OCI-LY7 (cell line): Measurements from ENCODE around the gene CA5A. TPM values are rescaled to one million over a fixed set of nuclear protein-coding genes. Genes with fewer than 3 reads are reported as not detected.
"Not testable (repeated sequence)": the region's sequence is repeated elsewhere in the genome, so short reads cannot be mapped to it uniquely, and the experiment has no call there.

Experiments
- BruUV-seq: library from RNA; stranded (reverse); fragments of 400-500 nt; replicated peaks from 2 replicates; lab custom pipeline; 2021; lab: Mats Ljungman, UMichigan
- CTCF ChIA-PET: fragments of 300-600 bp; sonication (Branson Sonifier 250); formaldehyde crosslinking; loops from one replicate; lab custom pipeline; 2022; ENCODE audit warnings: antibody characterized with exemption; ENCODE audit not compliant: unreplicated experiment; lab: Charles Lee
- POLR2A ChIA-PET: fragments of 300-600 bp; sonication (Branson Sonifier 250); formaldehyde crosslinking; loops from one replicate; lab custom pipeline; 2022; ENCODE audit warnings: antibody characterized with exemption; lab: Charles Lee
- DNase-seq: peaks from one replicate; pipeline ENCODE4 v3.0.0-alpha.2; 2015; ENCODE audit warnings: low spot score
- H2AFZ ChIP-seq: fragments of 200-600 bp; sonication (generic), shearing (Covaris generic); 2 replicates; pipeline ENCODE4 v1.6.1; 2014; ENCODE audit warnings: mild to moderate bottlenecking, antibody characterized with exemption, low read length, moderate library complexity
- H3K27ac ChIP-seq: fragments of 200-600 bp; sonication (generic); 2 replicates; pipeline ENCODE4 v1.5.1; 2014; ENCODE audit warnings: mixed run types, low read depth, mild to moderate bottlenecking, moderate library complexity, low read length, inconsistent platforms; ENCODE audit not compliant: poor library complexity, severe bottlenecking
- H3K36me3 ChIP-seq: fragments of 200-600 bp; sonication (generic); 2 replicates; pipeline ENCODE4 v1.6.1; 2014; ENCODE audit warnings: mild to moderate bottlenecking, antibody characterized with exemption, low read length, moderate library complexity, mixed read lengths; ENCODE audit not compliant: insufficient read depth
- H3K4me1 ChIP-seq: fragments of 200-600 bp; sonication (generic); 2 replicates; pipeline ENCODE4 v1.5.1; 2014; ENCODE audit warnings: mild to moderate bottlenecking, low read length; ENCODE audit not compliant: insufficient read depth, poor library complexity, severe bottlenecking
- H3K4me2 ChIP-seq: fragments of 200-600 bp; sonication (generic); 2 replicates; pipeline ENCODE4 v1.6.1; 2014; ENCODE audit warnings: mild to moderate bottlenecking, low read length
- H3K4me3 ChIP-seq: fragments of 200-600 bp; sonication (generic); 2 replicates; pipeline ENCODE4 v1.5.1; 2014; ENCODE audit warnings: mild to moderate bottlenecking, low read depth, low read length; ENCODE audit not compliant: poor library complexity, severe bottlenecking
- H3K79me2 ChIP-seq: fragments of 200-600 bp; sonication (generic); 2 replicates; pipeline ENCODE4 v1.6.1; 2016; ENCODE audit warnings: low read depth, mild to moderate bottlenecking, low read length, moderate library complexity, mixed read lengths; ENCODE audit not compliant: insufficient read depth
- H3K9me2 ChIP-seq: fragments of 200-600 bp; sonication (generic); 2 replicates; pipeline ENCODE4 v1.6.1; 2016; ENCODE audit warnings: mild to moderate bottlenecking, low read length, mixed read lengths; ENCODE audit not compliant: insufficient read depth
- H3K9me3 ChIP-seq: fragments of 200-600 bp; sonication (generic); 2 replicates; pipeline ENCODE4 v1.6.1; 2014; ENCODE audit warnings: mild to moderate bottlenecking, mixed run types, low read length, mixed read lengths
- H4K20me1 ChIP-seq: fragments of 200-600 bp; sonication (generic); 2 replicates; pipeline ENCODE4 v1.6.1; 2014; ENCODE audit warnings: mild to moderate bottlenecking, antibody characterized with exemption, low read length, moderate library complexity, mixed read lengths; ENCODE audit not compliant: insufficient read depth
- EZH2phosphoT487 ChIP-seq: fragments of 200-600 bp; sonication (generic); IDR thresholded peaks from 2 replicates; pipeline ENCODE4 v1.6.1; 2018; ENCODE audit warnings: low read depth, borderline replicate concordance, mild to moderate bottlenecking, mixed run types, antibody characterized with exemption, low read length, moderate library complexity, mixed read lengths
- intact Hi-C: fragments of 100-400 bp; cut with micrococcal nuclease; formaldehyde crosslinking; loops from one replicate; pipeline ENCODE4 v1.10.0; 2022; ENCODE audit not compliant: unreplicated experiment
- total RNA-seq, 2 experiments: library from RNA; depleted of rRNA in 1 of 2; stranded (reverse); fragments of >200 nt in 1 of 2; shearing (Covaris generic) in 1 of 2; gene quantifications; 2 replicates each; pipeline ENCODE4 v1.2.3, GENCODE V29; 2014 to 2022
- TF ChIP-seq, protein P1 (sequence below): fragments of 200-600 bp; sonication (generic); conservative IDR thresholded peaks from 2 replicates; pipeline ENCODE4 v1.5.1; 2014; ENCODE audit warnings: mild to moderate bottlenecking, antibody characterized with exemption, low read length, moderate library complexity, mixed read lengths

Gene CA5A
- total RNA-seq, 2 experiments from 2014 or later, result not detected

DNA sequence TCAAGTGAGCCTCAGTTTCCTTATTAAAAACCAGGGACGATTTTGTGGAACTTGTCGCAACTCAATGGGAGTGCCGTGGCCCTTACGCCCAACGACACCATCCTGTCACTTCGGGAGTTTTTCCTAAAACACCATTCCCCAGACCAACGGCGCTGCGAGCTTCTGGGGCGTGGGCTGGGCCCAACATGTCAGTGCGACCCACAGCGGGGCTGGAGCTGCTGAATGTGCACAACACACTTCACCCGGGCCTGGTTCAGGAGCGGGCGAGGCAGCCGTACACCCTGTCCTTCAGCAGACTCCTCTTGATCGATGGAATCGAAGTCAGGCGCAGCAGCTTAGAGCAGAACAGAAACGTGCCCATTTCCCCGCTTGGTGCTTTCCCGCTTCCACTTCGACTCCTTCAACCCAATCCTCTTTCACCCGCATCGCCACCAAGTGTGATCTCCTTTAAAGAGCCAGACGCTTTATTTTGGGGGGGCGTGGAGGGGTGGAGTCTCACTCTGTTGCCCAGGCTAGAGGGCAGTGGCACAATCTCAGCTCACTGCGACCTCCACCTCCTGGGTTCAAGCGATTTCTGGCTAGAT, 53.8 kb downstream of the CA5A start:
- Histone ChIP-seq H4K20me1 (no peaks in the 10 kb centered on the region), H3K4me1 (no peaks in the 10 kb centered on the region), H3K79me2 (no peaks in the 10 kb centered on the region), H3K36me3 (no peaks in the 10 kb centered on the region), H3K4me3 (no peak overlapping the region), H2AFZ (no peak overlapping the region), H3K9me2 (no peaks in the 10 kb centered on the region), H3K27ac (no peak overlapping the region), H3K4me2 (no peak overlapping the region), H3K9me3 (no peaks in the 10 kb centered on the region)
- no TSS peak for BruUV-seq
- CTCF ChIA-PET, result no interaction called here
- no peak for TF ChIP-seq EZH2phosphoT487
- TF ChIP-seq, protein P1, sequence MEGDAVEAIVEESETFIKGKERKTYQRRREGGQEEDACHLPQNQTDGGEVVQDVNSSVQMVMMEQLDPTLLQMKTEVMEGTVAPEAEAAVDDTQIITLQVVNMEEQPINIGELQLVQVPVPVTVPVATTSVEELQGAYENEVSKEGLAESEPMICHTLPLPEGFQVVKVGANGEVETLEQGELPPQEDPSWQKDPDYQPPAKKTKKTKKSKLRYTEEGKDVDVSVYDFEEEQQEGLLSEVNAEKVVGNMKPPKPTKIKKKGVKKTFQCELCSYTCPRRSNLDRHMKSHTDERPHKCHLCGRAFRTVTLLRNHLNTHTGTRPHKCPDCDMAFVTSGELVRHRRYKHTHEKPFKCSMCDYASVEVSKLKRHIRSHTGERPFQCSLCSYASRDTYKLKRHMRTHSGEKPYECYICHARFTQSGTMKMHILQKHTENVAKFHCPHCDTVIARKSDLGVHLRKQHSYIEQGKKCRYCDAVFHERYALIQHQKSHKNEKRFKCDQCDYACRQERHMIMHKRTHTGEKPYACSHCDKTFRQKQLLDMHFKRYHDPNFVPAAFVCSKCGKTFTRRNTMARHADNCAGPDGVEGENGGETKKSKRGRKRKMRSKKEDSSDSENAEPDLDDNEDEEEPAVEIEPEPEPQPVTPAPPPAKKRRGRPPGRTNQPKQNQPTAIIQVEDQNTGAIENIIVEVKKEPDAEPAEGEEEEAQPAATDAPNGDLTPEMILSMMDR, result no peak
- intact Hi-C loops, result no loop called here
- DNase-seq, result no peak
- POLR2A ChIA-PET, result no interaction called here

DNA sequence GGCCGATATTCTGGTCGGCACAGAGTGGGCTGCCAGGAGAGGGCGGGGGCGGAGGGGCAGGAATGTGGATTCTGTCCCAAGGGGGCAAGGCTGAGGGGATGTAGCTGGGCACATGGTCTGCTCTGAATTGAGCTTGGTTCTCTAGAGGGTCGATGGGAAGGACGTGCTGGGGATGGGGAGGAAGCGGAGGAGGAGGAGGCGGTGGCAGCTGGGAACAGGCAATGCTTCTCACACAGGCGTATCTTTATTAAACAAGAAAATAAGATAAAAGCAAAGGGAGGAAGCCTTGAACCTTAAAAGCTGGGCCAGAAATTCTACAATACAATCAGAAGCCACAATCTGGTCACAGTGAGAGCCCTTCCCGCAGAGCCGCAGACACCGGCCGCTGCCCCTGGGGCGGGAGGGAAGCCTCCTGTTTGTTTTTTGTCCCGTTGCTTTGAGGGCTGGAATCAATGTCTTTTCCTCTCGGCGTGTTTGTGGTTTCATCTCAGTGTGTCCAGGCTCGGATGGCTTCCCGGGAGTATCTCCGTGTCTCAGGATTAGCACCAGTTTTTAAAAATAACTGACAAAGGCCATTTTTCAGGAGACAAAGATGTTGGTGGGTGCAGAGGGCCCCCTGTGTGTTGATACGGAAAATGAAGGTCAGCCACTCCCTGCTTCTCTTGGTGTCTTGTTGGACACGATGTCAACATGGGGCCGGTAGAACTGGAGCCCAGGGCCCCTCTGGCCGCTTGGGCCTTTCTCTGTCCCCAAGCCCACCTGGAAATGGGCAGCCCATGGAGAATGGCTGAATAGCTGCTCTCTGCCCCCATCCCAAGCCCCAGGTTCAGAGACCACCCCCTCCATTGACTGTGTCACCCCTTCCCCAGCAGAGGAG, 54.8 kb downstream of the CA5A start:
- Histone ChIP-seq H3K4me2 (no peak overlapping the region), H2AFZ (no peak overlapping the region), H4K20me1 (no peaks in the 10 kb centered on the region), H3K4me3 (no peak overlapping the region), H3K9me3 (no peaks in the 10 kb centered on the region), H3K36me3 (no peaks in the 10 kb centered on the region), H3K79me2 (no peaks in the 10 kb centered on the region), H3K27ac (no peak overlapping the region), H3K9me2 (no peaks in the 10 kb centered on the region), H3K4me1 (no peaks in the 10 kb centered on the region)
- intact Hi-C loops, result no loop called here
- TF ChIP-seq EZH2phosphoT487, result no peak
- DNase-seq, result no peak
- CTCF ChIA-PET, result no interaction called here
- POLR2A ChIA-PET, result no interaction called here
- BruUV-seq, result no TSS peak

DNA sequence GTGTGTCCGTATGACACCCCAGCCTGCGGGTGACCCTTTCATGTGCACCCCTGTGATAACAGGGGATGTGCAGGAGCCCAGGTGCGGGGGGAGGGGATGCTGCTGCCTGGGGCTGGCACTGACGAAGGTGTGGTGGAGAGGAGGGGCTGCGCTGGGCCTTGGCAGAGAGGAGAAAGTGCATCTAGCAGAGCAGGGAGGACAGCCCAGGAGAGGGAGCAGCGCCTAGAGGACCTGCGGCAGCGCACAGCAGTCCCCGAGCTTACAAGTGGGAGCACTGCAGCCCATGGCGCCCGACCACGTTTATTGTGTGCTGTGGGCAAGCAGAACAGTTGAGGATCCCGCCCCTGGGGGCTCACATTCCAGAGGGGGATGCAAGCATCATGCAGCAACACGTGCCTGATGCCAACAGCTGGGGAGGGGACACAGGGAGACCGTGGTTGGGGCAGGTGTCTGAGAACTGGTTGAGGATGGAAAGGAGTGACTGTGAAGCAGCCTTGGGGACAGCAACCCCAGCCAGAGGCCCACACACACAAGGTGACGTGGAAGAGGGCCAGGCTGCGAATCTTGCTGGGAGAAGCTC, 56.1 kb downstream of the CA5A start:
- Histone ChIP-seq H3K4me2 (no peak overlapping the region), H3K9me3 (no peaks in the 10 kb centered on the region), H3K36me3 (no peaks in the 10 kb centered on the region), H3K27ac (no peak overlapping the region), H3K9me2 (no peaks in the 10 kb centered on the region), H3K4me3 (no peak overlapping the region), H3K79me2 (no peaks in the 10 kb centered on the region), H2AFZ (no peak overlapping the region), H4K20me1 (no peaks in the 10 kb centered on the region), H3K4me1 (peaks cover under 1% of the 10 kb centered on the region)
- DNase-seq, result no peak
- intact Hi-C loops, result no loop called here
- ChIA-PET POLR2A (no interaction called here), CTCF (no interaction called here)
- TF ChIP-seq, protein P1, result no peak
- no TSS peak for BruUV-seq

DNA sequence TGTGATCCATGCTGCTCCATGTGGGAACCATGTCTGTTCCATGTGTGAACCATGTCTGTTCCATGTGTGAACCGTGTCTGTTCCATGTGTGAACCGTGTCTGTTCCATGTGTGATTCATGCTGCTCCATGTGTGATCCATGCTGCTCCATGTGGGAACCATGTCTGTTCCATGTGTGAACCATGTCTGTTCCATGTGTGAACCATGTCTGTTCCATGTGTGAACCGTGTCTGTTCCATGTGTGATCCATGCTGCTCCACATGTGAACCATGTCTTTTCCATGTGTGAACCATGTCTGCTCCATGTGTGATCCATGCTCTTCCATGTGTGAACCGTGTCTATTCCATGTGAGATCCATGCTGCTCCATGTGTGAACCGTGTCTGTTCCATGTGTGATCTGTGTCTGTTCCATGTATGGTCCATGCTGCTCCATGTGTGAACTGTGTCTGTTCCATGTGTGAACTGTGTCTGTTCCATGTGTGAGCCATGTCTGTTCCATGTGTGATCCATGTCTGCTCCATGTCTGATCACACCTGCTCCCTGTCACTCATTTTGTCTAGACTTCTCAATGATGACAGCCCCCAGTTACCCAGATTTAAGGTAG, 56.8 kb downstream of the CA5A start:
- H3K79me2 ChIP-seq, H3K9me3 ChIP-seq, H3K36me3 ChIP-seq, H3K4me1 ChIP-seq, H3K4me3 ChIP-seq, H4K20me1 ChIP-seq, H3K27ac ChIP-seq, POLR2A ChIA-PET, CTCF ChIA-PET, BruUV-seq, H2AFZ ChIP-seq, DNase-seq, H3K4me2 ChIP-seq, H3K9me2 ChIP-seq: not testable (repeated sequence)
- intact Hi-C loops, result loop anchor here (10.0 kb wide), 1 partner anchor 325 kb away; no protein-coding TSS in a partner anchor
